Loucy (cell line): ENCODE data around the gene CAMKMT.

Experiments used
- H2AFZ ChIP-seq: fragments of 200-600 bp; sonication (generic); 2 replicates; pipeline ENCODE4 v1.6.0; 2016; ENCODE audit warnings: antibody characterized with exemption, mild to moderate bottlenecking, low read length, moderate library complexity
- H3F3A ChIP-seq: fragments of 200-600 bp; 2 replicates; pipeline ENCODE4 v1.6.0; 2016; ENCODE audit warnings: antibody characterized with exemption, low read depth, mild to moderate bottlenecking
- H3K27me3 ChIP-seq: fragments of 200-600 bp; sonication (generic); 2 replicates; pipeline ENCODE4 v1.6.1; 2014; ENCODE audit warnings: low read length, mild to moderate bottlenecking; ENCODE audit not compliant: insufficient read depth, poor library complexity, severe bottlenecking
- H3K36me3 ChIP-seq: fragments of 200-600 bp; sonication (generic); 2 replicates; pipeline ENCODE4 v1.6.1; 2016; ENCODE audit warnings: low read length; ENCODE audit not compliant: insufficient read depth
- H3K4me1 ChIP-seq: fragments of 200-600 bp; sonication (generic); 2 replicates; pipeline ENCODE4 v1.5.1; 2014; ENCODE audit warnings: low read length, mild to moderate bottlenecking; ENCODE audit not compliant: insufficient read depth, poor library complexity, severe bottlenecking
- H3K4me2 ChIP-seq: fragments of 200-600 bp; sonication (generic); 2 replicates; pipeline ENCODE4 v1.6.0; 2014; ENCODE audit warnings: antibody characterized with exemption, low read length, low read depth, mild to moderate bottlenecking; ENCODE audit not compliant: poor library complexity, severe bottlenecking
- H3K4me3 ChIP-seq: fragments of 200-600 bp; sonication (generic); 2 replicates; pipeline ENCODE4 v1.5.1; 2014; ENCODE audit warnings: low read length, mild to moderate bottlenecking, mixed read lengths; ENCODE audit not compliant: poor library complexity, severe bottlenecking
- H3K79me2 ChIP-seq: fragments of 200-600 bp; sonication (generic); 2 replicates; pipeline ENCODE4 v1.6.1; 2014; ENCODE audit warnings: low read length; ENCODE audit not compliant: insufficient read depth
- H3K9ac ChIP-seq: fragments of 200-600 bp; sonication (generic); 2 replicates; pipeline ENCODE4 v1.6.0; 2014; ENCODE audit warnings: mild to moderate bottlenecking, low read depth, low read length, moderate library complexity; ENCODE audit not compliant: poor library complexity, severe bottlenecking
- H3K9me2 ChIP-seq: fragments of 200-600 bp; sonication (generic); replicated peaks from 2 replicates; pipeline ENCODE4 v1.6.1; 2016; ENCODE audit warnings: low read depth, low read length, mixed read lengths
- H3K9me3 ChIP-seq: fragments of 200-600 bp; sonication (generic); 2 replicates; pipeline ENCODE4 v1.6.1; 2014; ENCODE audit warnings: mild to moderate bottlenecking, antibody characterized with exemption, low read length, low read depth; ENCODE audit not compliant: insufficient read depth
- H4K20me1 ChIP-seq: fragments of 200-600 bp; sonication (generic); 2 replicates; pipeline ENCODE4 v1.6.0; 2014; ENCODE audit warnings: antibody characterized with exemption, low read length, mild to moderate bottlenecking; ENCODE audit not compliant: insufficient read depth, poor library complexity, severe bottlenecking
- EZH2phosphoT487 ChIP-seq: fragments of 200-600 bp; IDR thresholded peaks from 2 replicates; pipeline ENCODE4 v1.6.1; 2018; ENCODE audit warnings: antibody characterized with exemption, mild to moderate bottlenecking, moderate library complexity, borderline replicate concordance
- TF ChIP-seq, protein P1 (sequence below): fragments of 200-600 bp; sonication (generic); conservative IDR thresholded peaks from 2 replicates; pipeline ENCODE4 v1.5.1; 2014; ENCODE audit warnings: mild to moderate bottlenecking, antibody characterized with exemption, low read length

Gene CAMKMT

DNA sequence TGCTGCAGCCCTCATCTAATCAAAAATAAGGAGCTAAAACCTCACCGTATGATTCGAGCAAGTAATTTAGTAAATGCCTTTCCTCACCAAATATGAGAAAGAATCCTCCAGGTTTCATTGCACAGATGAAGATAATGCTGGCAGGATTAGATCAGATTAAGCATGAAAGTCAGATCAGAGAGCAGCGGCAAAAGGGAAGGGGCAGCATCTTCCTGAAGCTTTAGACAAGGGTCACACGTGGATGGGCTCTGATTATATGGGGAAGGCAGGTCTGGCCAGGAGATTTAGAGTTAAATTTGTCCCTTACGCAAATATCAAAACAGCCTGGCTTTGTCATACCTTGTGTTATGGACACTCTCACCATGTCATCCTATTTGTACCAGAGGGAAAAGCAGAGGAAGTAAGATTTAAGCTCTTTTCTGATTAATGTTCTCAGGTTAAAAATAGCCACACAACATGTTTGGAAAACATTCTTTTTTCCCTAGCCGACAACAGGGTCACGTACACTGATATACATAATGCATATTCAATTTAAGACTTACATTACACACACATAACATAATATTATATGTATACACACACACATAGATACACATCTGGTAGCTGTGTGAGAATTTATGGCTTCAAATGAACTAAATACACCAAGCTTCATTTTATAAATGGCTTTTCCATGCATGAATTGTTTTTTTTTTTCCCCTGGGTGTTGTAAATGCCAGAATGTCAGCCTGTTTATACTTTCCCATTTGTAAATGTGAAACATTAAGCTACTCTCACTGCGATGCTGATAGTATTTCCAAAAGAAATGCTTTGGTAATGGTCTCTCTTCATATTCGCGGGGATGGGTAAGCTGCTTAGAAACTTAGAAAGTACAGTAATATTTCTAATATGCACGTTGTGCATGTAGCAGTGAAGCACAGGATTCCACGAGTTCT is 383.5 kb downstream of the CAMKMT start:
- H3K4me2 ChIP-seq: no peak overlapping the region
- no peak for TF ChIP-seq EZH2phosphoT487
- TF ChIP-seq, protein P1, sequence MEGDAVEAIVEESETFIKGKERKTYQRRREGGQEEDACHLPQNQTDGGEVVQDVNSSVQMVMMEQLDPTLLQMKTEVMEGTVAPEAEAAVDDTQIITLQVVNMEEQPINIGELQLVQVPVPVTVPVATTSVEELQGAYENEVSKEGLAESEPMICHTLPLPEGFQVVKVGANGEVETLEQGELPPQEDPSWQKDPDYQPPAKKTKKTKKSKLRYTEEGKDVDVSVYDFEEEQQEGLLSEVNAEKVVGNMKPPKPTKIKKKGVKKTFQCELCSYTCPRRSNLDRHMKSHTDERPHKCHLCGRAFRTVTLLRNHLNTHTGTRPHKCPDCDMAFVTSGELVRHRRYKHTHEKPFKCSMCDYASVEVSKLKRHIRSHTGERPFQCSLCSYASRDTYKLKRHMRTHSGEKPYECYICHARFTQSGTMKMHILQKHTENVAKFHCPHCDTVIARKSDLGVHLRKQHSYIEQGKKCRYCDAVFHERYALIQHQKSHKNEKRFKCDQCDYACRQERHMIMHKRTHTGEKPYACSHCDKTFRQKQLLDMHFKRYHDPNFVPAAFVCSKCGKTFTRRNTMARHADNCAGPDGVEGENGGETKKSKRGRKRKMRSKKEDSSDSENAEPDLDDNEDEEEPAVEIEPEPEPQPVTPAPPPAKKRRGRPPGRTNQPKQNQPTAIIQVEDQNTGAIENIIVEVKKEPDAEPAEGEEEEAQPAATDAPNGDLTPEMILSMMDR: no peak
- no peak overlapping the region for H3K4me3 ChIP-seq
- H2AFZ ChIP-seq: no peak overlapping the region
- no peaks in the 10 kb centered on the region for H3K36me3 ChIP-seq
- no peaks in the 10 kb centered on the region for H3F3A ChIP-seq
- no peak overlapping the region for H3K9ac ChIP-seq
- H3K4me1 ChIP-seq: no peaks in the 10 kb centered on the region
- H3K27me3 ChIP-seq: peaks cover 6% of the 10 kb centered on the region
- H4K20me1 ChIP-seq: no peaks in the 10 kb centered on the region
- H3K9me2 ChIP-seq: no peaks in the 10 kb centered on the region
- H3K79me2 ChIP-seq: no peaks in the 10 kb centered on the region
- H3K9me3 ChIP-seq: no peaks in the 10 kb centered on the region

DNA sequence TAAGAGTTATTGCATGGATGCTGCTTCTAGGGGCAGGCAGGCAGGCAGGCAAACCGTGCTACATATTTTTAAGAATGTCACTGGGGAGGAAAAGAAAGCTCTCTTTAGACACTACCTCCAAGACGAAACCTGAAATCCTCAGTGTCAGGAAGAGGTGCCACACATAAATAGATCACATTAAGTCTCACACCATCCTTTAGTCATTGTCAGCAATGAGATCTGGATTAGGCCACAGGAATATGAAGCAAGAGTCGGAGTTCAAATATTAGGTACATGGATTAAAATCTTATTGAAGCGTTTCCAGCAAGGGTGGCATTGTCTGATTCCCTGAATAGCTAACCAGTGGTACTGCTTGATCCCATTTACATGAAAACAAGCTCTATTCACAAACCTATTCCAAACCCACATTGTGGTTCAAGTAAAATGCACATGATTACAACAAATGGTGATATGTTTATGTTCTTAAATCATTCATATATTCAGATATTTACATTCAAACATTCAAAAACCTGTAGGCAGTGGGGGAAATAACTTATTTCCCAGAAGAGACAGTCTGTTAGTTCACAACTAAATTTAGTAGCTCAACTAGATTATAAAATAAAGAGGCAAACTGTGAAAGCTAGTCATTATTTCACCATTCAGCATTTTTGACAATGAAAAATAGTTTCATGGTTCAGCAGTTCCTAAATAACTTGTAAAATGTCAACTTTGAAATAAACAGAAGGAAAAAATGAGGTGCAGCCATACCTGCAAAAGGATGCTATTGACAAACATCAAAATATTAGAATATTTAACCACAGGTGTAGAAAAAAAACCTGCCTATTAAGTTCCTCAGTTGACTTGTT is 384.4 kb downstream of the CAMKMT start:
- Histone ChIP-seq H3K36me3 (no peaks in the 10 kb centered on the region), H3K27me3 (peaks cover 6% of the 10 kb centered on the region), H3K4me3 (no peak overlapping the region), H3K4me2 (no peak overlapping the region), H3K9me3 (no peaks in the 10 kb centered on the region), H3K79me2 (no peaks in the 10 kb centered on the region), H3K9ac (no peak overlapping the region), H3K4me1 (peaks cover 2% of the 10 kb centered on the region), H4K20me1 (no peaks in the 10 kb centered on the region), H2AFZ (no peak overlapping the region), H3F3A (no peaks in the 10 kb centered on the region), H3K9me2 (no peaks in the 10 kb centered on the region)
- no peak for TF ChIP-seq EZH2phosphoT487
- TF ChIP-seq, protein P1: no peak

- Histone ChIP-seq H3K9me2 (no peaks in the 10 kb centered on the region), H3K79me2 (no peaks in the 10 kb centered on the region), H3K9ac (no peak overlapping the region), H3K4me3 (no peak overlapping the region), H2AFZ (no peak overlapping the region), H3K36me3 (no peaks in the 10 kb centered on the region), H3K4me1 (peaks cover 11% of the 10 kb centered on the region), H3F3A (no peaks in the 10 kb centered on the region), H4K20me1 (no peaks in the 10 kb centered on the region), H3K9me3 (no peaks in the 10 kb centered on the region), H3K27me3 (peaks cover 6% of the 10 kb centered on the region), H3K4me2 (no peak overlapping the region)
- TF ChIP-seq EZH2phosphoT487: no peak
- TF ChIP-seq, protein P1: no peak
Measured at GRCh38 chr2:44746856-44747615, 385.3 kb downstream of the CAMKMT start.
